Neutrophil (primary cell): ENCODE results near the gene NPAS3.

Experiments used
- H3K27ac ChIP-seq: fragments of 200-600 bp; sonication (generic); 2 replicates; pipeline ENCODE4 v1.5.1; 2016; ENCODE audit warnings: mild to moderate bottlenecking, moderate library complexity
- H3K27me3 ChIP-seq: fragments of 200-600 bp; sonication (generic); 2 replicates; pipeline ENCODE4 v1.6.0; 2016; ENCODE audit warnings: mild to moderate bottlenecking
- H3K36me3 ChIP-seq: fragments of 200-600 bp; sonication (generic); 2 replicates; pipeline ENCODE4 v1.5.1; 2017
- H3K4me1 ChIP-seq, 2 experiments: fragments of 200-600 bp in 1 of 2; sonication (generic) in 1 of 2; 1 replicate in 1 of 2; 2 replicates in 1 of 2; pipeline versions ENCODE4 v1.5.1 to v1.6.1; 2013 to 2016; ENCODE audit warnings: low read depth in 1 of 2, low read length in 1 of 2, mild to moderate bottlenecking in 1 of 2, moderate library complexity in 1 of 2; ENCODE audit not compliant: control insufficient read depth in 1 of 2, insufficient read depth in 1 of 2
- H3K4me3 ChIP-seq, 2 experiments: fragments of 200-600 bp in 1 of 2; sonication (generic) in 1 of 2; 1 replicate in 1 of 2; 2 replicates in 1 of 2; pipeline ENCODE4 v1.5.1; 2013 to 2016; ENCODE audit warnings: low read depth in 1 of 2, low read length in 1 of 2, mild to moderate bottlenecking in 1 of 2, moderate library complexity in 1 of 2
- H3K9me3 ChIP-seq: fragments of 200-600 bp; sonication (generic); 2 replicates; pipeline ENCODE4 v1.5.1; 2016
- CTCF ChIP-seq: fragments of 200-600 bp; sonication (generic); IDR thresholded peaks from 2 replicates; pipeline ENCODE4 v1.5.1; 2016; ENCODE audit warnings: antibody characterized with exemption

NPAS3 gene

GRCh38 chr14:33404054-33404453 lies 465.4 kb downstream of the NPAS3 start:
- Histone ChIP-seq H3K4me3 (no peak overlapping the region), H3K4me1 (no peaks in the 10 kb centered on the region), H3K9me3 (no peaks in the 10 kb centered on the region), H3K27ac (no peak overlapping the region), H3K36me3 (no peaks in the 10 kb centered on the region), H3K27me3 (no peaks in the 10 kb centered on the region)
- no peak for TF ChIP-seq CTCF

GRCh38 chr14:33404964-33405574 lies 466.4 kb downstream of the NPAS3 start:
- TF ChIP-seq CTCF = no peak
- no peaks in the 10 kb centered on the region for H3K4me1 ChIP-seq
- H3K4me3 ChIP-seq = no peak overlapping the region
- H3K27ac ChIP-seq = no peak overlapping the region
- no peaks in the 10 kb centered on the region for H3K9me3 ChIP-seq
- no peaks in the 10 kb centered on the region for H3K36me3 ChIP-seq
- no peaks in the 10 kb centered on the region for H3K27me3 ChIP-seq

- H3K27me3 ChIP-seq = no peaks in the 10 kb centered on the region
- no peaks in the 10 kb centered on the region for H3K4me1 ChIP-seq
- no peak overlapping the region for H3K27ac ChIP-seq
- H3K4me3 ChIP-seq = no peak overlapping the region
- H3K9me3 ChIP-seq = no peaks in the 10 kb centered on the region
- no peaks in the 10 kb centered on the region for H3K36me3 ChIP-seq
- no peak for TF ChIP-seq CTCF
Observed at GRCh38 chr14:33406766-33407165, 468.1 kb downstream of the NPAS3 start.

- Histone ChIP-seq H3K27ac (no peak overlapping the region), H3K27me3 (no peaks in the 10 kb centered on the region), H3K4me1 (no peaks in the 10 kb centered on the region), H3K36me3 (no peaks in the 10 kb centered on the region), H3K4me3 (no peak overlapping the region), H3K9me3 (no peaks in the 10 kb centered on the region)
- TF ChIP-seq CTCF = no peak
Observed at GRCh38 chr14:33408291-33408690, 469.6 kb downstream of the NPAS3 start.

- Histone ChIP-seq H3K4me1 (no peaks in the 10 kb centered on the region), H3K9me3 (no peaks in the 10 kb centered on the region), H3K4me3 (no peak overlapping the region), H3K36me3 (no peaks in the 10 kb centered on the region), H3K27me3 (no peaks in the 10 kb centered on the region), H3K27ac (no peak overlapping the region)
- no peak for TF ChIP-seq CTCF
Observed at GRCh38 chr14:33412450-33412849, 473.8 kb downstream of the NPAS3 start.

- Histone ChIP-seq H3K36me3 (no peaks in the 10 kb centered on the region), H3K4me3 (no peak overlapping the region), H3K27ac (no peak overlapping the region), H3K27me3 (no peaks in the 10 kb centered on the region), H3K9me3 (no peaks in the 10 kb centered on the region), H3K4me1 (no peaks in the 10 kb centered on the region)
- no peak for TF ChIP-seq CTCF
Observed at GRCh38 chr14:33413381-33413780, 474.7 kb downstream of the NPAS3 start.
